Gastrocnemius medialis (tissue), 4 donors: Measurements from ENCODE around the gene REXO1.

Source experiments
- POLR2A ChIP-seq, 2 donors: fragments of 450-650 bp; IDR thresholded peaks; one replicate each; pipeline ENCODE4 v1.6.1; 2017; ENCODE audit warnings: antibody characterized with exemption in 2 of 2, mild to moderate bottlenecking in 2 of 2, moderate library complexity in 2 of 2
- TF ChIP-seq, protein P1 (sequence below), 5 experiments: fragments of 450-650 bp in 3 of 5; fragments of 200-600 bp in 2 of 5; sonication (generic) in 2 of 5; IDR thresholded peaks in 4 of 5; conservative IDR thresholded peaks in 1 of 5; 1 replicate in 4 of 5; 2 replicates in 1 of 5; pipeline ENCODE4 v1.5.1; 2016 to 2019; ENCODE audit warnings: antibody characterized with exemption in 5 of 5, mild to moderate bottlenecking in 3 of 5, moderate library complexity in 3 of 5

DNA sequence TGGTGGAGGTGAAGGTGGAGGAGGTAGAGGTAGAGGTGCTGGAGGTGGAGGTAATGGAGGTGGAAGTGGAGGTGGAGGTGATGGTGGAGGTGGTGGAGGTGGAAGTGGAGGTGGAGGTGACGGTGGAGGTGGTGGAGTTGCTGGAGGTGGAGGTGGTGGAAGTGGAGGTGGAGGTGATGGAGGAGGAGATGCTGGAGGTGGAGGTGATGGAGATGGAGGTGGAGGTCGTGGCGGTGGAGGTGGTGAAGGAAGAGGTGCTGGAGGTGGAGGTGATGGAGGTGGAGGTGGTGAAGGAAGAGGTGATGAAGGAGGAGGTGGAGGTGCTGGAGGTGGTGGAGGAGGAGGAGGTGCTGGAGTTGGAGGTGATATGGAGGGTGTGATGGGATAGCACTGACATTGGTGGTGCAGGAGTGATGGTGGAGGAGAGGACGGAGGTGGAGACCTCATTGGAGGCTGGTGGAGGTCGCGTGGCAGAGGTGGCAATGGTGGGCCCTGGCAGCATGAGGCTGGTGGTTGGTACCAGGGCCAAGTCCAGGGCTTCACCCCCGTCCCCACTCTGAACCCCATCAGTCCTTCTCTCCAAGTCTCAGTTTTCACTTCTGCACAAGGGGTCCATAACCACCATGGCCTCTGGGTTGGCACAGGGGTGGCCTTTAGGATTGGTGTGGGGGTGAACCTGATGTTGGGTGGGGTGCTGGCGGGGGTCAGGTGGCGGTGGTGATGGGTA is 79.2 kb downstream of the REXO1 start:
- TF ChIP-seq, protein P1, sequence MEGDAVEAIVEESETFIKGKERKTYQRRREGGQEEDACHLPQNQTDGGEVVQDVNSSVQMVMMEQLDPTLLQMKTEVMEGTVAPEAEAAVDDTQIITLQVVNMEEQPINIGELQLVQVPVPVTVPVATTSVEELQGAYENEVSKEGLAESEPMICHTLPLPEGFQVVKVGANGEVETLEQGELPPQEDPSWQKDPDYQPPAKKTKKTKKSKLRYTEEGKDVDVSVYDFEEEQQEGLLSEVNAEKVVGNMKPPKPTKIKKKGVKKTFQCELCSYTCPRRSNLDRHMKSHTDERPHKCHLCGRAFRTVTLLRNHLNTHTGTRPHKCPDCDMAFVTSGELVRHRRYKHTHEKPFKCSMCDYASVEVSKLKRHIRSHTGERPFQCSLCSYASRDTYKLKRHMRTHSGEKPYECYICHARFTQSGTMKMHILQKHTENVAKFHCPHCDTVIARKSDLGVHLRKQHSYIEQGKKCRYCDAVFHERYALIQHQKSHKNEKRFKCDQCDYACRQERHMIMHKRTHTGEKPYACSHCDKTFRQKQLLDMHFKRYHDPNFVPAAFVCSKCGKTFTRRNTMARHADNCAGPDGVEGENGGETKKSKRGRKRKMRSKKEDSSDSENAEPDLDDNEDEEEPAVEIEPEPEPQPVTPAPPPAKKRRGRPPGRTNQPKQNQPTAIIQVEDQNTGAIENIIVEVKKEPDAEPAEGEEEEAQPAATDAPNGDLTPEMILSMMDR (IDR thresholded peaks at IDR 0.05 in 4 of 5, conservative IDR thresholded peaks at IDR 0.05 in 1 of 5), result no peak
- no peak for TF ChIP-seq POLR2A (IDR thresholded peaks at IDR 0.05)
